Activated naive CD8-positive, alpha-beta T cell (primary cell): ENCODE measurements around the gene MLH3.

Experiments
- H3K27ac Mint-ChIP-seq: one replicate; pipeline ENCODE4 v1.8.0; 2021; ENCODE audit warnings: mixed read lengths
- H3K27me3 Mint-ChIP-seq: one replicate; pipeline ENCODE4 v1.8.0; 2021; ENCODE audit warnings: mixed read lengths
- H3K36me3 Mint-ChIP-seq: one replicate; pipeline ENCODE4 v1.8.0; 2021; ENCODE audit warnings: mixed read lengths
- H3K4me1 Mint-ChIP-seq: one replicate; pipeline ENCODE4 v1.8.0; 2021; ENCODE audit warnings: low read depth, mixed read lengths
- H3K4me3 Mint-ChIP-seq: one replicate; pipeline ENCODE4 v1.8.0; 2021; ENCODE audit warnings: mild to moderate bottlenecking, mixed read lengths
- H3K9me3 Mint-ChIP-seq: one replicate; pipeline ENCODE4 v1.8.0; 2021; ENCODE audit warnings: low read depth, mixed read lengths

MLH3 gene

DNA sequence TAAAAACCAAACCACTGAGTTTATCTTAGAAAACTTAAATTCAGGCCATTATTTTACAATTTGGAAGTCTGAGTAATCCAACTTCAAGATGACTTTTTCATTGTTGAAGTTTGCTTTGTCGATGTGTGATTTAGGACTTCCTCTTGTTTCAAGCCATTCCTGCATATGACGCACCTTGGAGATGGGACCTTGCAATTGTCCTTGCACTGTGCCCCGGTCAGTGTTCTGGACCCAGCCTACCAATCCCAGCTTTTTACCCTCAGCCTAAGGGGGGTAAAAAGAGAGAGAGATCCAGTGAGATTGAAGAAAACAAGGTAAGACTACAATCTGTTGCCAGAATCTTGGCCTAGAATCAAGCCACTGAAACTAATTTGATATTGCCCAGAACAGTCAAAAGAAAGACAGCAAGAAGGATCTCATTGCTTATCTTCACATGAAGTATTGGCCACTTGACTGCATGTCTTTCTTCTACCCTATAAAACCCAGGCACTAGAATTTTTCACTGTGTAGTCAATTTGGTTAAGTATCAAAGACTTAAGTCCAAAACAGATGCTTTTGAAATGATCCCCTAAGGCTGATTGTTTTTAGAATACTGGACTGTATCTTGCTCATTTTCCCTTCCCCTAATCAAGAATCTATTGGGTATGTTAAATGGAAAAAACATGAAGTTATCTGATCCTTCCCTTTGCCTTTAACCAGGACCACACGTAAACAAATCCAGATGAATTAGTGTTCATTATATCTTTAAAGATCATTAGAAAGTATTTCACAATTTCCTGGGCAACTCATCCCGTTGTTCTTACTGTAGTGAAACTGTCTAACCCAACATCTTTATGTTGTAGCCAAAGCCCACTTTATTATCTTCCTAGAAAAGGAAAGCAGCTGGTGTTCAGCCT, 2.4 kb upstream of the MLH3 start:
- Mint-ChIP-seq H3K27ac (no peak overlapping the region), H3K4me3 (no peak overlapping the region), H3K36me3 (peaks cover 13% of the 10 kb centered on the region), H3K4me1 (peaks cover 32% of the 10 kb centered on the region), H3K9me3 (no peaks in the 10 kb centered on the region), H3K27me3 (no peaks in the 10 kb centered on the region)

DNA sequence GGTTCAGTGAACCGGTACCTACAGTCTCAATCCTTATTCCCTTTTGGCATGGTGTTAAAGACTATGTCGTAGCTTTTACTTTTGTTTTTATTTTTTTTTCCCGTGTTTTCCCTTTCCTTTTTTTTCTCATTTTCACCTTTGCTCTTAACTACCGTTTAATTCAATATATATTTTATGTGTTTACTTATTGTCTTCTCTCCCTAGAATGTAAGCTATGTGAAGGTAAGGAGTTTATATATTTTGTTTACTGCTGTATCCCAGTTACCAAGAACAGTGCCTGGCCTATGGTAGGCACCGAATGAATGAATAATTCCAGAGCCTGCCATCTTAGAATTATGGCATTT, 261 bp upstream of the MLH3 start:
- Mint-ChIP-seq H3K9me3 (no peaks in the 10 kb centered on the region), H3K4me3 (peak overlapping the region; percentile 92), H3K36me3 (peaks cover 28% of the 10 kb centered on the region), H3K27ac (peak overlapping the region; percentile 95), H3K27me3 (no peaks in the 10 kb centered on the region), H3K4me1 (peaks cover 48% of the 10 kb centered on the region)

DNA sequence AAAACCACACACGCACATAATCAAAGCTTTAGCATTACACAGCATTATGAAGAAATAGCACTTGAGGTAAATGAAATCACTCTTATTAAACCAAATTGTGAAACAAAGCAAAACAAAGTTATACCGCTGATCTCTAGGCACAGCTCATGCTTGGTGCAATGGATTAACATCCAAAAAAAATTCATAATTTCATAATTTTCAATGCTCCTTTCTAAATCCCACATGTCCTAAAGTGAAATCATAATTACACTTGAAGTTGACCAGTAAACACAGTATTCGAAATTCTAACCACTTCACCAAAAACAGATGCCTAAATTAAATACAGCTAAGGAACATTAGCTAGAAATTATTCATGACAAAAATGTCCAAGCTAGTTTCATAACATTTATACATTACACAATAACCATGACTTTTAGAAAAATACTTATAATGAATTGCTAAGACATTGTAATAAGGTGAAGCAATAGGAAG, 1.5 kb downstream of the MLH3 start:
- peak overlapping the region; percentile 86 for H3K4me3 Mint-ChIP-seq
- H3K36me3 Mint-ChIP-seq = peaks cover 27% of the 10 kb centered on the region
- peaks cover 62% of the 10 kb centered on the region for H3K4me1 Mint-ChIP-seq
- no peaks in the 10 kb centered on the region for H3K9me3 Mint-ChIP-seq
- no peak overlapping the region for H3K27ac Mint-ChIP-seq
- H3K27me3 Mint-ChIP-seq = no peaks in the 10 kb centered on the region

DNA sequence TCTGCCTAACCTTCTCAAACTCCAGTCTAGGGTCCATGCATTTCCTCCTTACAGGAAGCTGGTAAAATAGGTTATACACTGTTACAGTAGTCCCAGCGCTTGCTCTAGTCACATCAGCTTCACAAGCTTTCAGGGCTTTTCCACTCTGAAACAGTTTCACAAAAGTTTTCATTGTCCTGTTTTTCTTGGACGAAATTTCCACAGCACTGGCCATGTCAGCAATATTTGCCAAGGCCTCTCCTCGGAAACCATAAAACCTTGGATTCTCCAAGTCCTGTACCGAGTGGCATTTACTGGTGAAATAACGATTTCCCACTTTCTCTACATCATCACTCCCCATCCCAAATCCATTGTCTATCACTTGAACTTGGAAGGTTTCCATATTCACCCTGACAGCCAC, 2.1 kb downstream of the MLH3 start:
- Mint-ChIP-seq H3K4me3 (no peak overlapping the region), H3K27ac (no peak overlapping the region), H3K36me3 (peaks cover 26% of the 10 kb centered on the region), H3K4me1 (peaks cover 68% of the 10 kb centered on the region), H3K27me3 (no peaks in the 10 kb centered on the region), H3K9me3 (no peaks in the 10 kb centered on the region)

DNA sequence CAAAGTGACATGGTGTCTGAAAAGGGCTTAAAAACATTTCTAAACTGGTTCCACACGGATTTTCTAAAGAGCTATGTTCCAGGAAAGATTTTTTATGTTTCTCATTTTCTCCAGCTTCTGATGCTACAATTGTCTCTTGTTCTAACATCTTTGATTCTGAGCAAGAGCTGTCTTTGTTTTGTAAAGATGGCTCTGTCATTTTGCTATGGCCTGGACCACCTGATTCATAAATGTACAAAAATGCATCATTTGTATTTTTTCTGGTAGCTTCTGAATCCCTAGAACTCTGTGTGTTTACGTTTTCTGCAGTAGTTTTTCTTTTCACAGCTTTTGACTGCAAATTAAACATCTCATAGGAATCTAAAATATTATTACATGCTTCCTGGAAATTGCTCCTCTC, 3.2 kb downstream of the MLH3 start:
- H3K36me3 Mint-ChIP-seq = peaks cover 29% of the 10 kb centered on the region
- H3K27me3 Mint-ChIP-seq = no peaks in the 10 kb centered on the region
- no peaks in the 10 kb centered on the region for H3K9me3 Mint-ChIP-seq
- no peak overlapping the region for H3K27ac Mint-ChIP-seq
- peaks cover 74% of the 10 kb centered on the region for H3K4me1 Mint-ChIP-seq
- H3K4me3 Mint-ChIP-seq = no peak overlapping the region

DNA sequence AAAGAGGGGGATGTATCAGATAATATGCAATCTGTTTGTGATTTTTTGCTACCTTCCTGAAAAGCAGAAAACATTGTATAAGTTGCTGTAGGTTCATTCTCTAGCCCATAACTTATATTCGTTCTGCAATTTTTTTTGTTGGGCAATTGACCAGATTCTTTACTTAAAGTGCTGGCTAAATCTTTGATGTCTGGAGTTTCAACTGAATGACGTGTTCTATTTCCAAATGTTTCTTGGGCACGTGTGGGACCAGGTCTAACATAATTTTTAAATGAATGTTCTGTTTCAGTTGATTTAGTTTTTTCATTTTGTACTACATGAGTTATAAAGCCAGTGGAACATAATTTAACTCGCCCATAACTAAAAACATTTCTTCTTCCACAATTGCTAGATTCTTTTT, 3.8 kb downstream of the MLH3 start:
- Mint-ChIP-seq H3K36me3 (peaks cover 29% of the 10 kb centered on the region), H3K9me3 (no peaks in the 10 kb centered on the region), H3K4me3 (no peak overlapping the region), H3K27me3 (no peaks in the 10 kb centered on the region), H3K27ac (peak overlapping the region; percentile 22), H3K4me1 (peaks cover 72% of the 10 kb centered on the region)

DNA sequence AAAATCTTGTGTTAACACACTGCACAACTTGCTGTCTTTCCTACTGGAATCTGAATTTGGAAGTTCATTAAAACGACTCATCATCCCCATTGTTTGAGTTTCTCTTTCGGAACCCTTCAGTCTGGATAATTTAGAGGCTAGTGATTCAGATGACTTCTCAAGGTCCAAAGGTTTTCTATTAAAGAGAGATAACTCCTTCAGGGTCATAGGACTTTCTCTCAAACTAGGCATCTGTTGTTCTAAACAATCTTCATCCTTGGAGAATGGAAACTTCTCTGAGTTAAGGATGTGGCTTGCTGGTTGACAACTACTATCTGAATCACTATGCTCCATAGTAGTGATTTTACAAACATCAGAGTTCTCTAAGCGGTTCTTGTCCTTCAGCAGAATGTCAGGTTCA, 4.4 kb downstream of the MLH3 start:
- H3K4me3 Mint-ChIP-seq = no peak overlapping the region
- no peaks in the 10 kb centered on the region for H3K27me3 Mint-ChIP-seq
- no peaks in the 10 kb centered on the region for H3K9me3 Mint-ChIP-seq
- H3K4me1 Mint-ChIP-seq = peaks cover 74% of the 10 kb centered on the region
- peaks cover 31% of the 10 kb centered on the region for H3K36me3 Mint-ChIP-seq
- no peak overlapping the region for H3K27ac Mint-ChIP-seq

DNA sequence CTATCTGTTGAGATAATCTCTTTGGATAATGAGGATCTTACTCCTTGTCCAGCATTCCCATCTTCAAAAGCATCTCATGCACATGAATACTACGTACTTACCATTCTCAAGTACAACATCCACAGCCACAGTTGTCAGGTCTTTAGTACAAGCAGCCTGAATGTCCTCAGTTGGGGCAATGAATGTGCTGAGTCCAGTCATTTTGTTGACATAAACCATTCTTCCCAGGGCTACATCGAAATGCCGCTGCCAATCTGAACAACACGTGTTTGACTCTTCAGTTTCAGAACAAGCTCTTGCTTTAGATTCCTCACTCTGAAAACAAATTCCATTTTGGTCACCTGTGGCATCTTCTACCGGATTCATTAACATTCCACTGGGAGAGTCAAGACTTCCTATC, 5.0 kb downstream of the MLH3 start:
- peaks cover 70% of the 10 kb centered on the region for H3K4me1 Mint-ChIP-seq
- no peaks in the 10 kb centered on the region for H3K9me3 Mint-ChIP-seq
- H3K27me3 Mint-ChIP-seq = no peaks in the 10 kb centered on the region
- peaks cover 31% of the 10 kb centered on the region for H3K36me3 Mint-ChIP-seq
- H3K27ac Mint-ChIP-seq = no peak overlapping the region
- H3K4me3 Mint-ChIP-seq = no peak overlapping the region

DNA sequence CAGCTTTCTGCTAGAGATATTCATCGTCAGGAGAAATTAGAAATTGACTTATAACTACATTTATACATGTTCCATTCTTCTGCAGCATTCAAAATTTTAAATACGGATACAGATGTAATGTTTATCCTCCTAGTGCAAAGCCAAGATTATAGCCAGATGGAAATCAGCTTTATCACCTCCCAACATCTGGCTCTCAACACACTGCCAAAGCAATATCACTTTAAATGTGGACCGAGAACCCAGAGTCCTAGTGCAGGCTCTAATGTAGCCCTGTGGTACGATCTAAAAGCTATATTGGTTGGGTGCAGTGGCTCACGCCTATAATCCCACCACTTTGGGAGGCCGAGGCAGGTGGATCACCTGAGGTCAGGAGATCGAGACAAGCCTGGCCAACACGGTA, 6.5 kb downstream of the MLH3 start:
- peaks cover 31% of the 10 kb centered on the region for H3K36me3 Mint-ChIP-seq
- no peak overlapping the region for H3K4me3 Mint-ChIP-seq

DNA sequence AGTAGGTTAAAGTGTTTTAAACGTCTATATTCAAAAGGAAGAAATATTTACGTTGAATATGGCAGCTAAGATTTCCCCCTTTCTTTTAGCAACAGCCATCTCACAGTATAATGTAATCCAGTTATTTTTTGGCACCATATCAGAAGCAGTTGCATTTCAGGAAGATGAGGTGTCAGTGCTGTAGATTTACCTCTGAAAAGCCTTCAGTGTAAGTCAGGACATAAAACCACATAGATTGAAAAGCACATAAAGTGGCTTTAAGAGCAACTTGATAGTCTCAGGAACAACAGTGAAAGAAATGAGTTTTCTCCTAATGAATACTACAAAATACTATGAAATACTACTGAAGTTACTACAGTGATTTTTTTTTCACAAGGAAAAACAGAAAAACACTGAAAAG, 6.9 kb downstream of the MLH3 start:
- peaks cover 54% of the 10 kb centered on the region for H3K4me1 Mint-ChIP-seq
- no peaks in the 10 kb centered on the region for H3K27me3 Mint-ChIP-seq
- H3K4me3 Mint-ChIP-seq = peak overlapping the region; percentile 13
- H3K9me3 Mint-ChIP-seq = no peaks in the 10 kb centered on the region
- no peak overlapping the region for H3K27ac Mint-ChIP-seq
- H3K36me3 Mint-ChIP-seq = peaks cover 29% of the 10 kb centered on the region

More for the DNA sequence above, 6.5 kb downstream of the MLH3 start:
- no peaks in the 10 kb centered on the region for H3K27me3 Mint-ChIP-seq
- peaks cover 58% of the 10 kb centered on the region for H3K4me1 Mint-ChIP-seq
- H3K9me3 Mint-ChIP-seq = no peaks in the 10 kb centered on the region
- H3K27ac Mint-ChIP-seq = no peak overlapping the region

DNA sequence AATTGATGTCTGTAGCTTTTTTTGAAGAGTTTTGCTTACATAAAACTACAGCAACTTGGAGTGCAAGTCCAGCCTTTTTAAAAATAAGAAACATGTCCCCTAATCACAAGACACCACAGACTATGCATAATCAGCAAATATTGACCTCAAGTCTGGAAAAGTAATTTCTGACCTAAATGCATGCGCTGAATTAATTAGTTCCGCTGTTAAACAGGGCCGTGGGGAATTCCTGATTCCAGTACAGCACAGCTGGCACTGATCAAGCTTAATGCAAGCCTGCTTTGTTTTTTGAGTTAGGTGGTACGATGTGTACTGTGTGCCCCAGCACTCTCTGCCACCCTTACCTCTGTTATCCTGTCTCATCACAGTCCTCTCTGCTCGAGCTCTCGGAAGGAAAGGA, 9.2 kb downstream of the MLH3 start:
- Mint-ChIP-seq H3K27ac (no peak overlapping the region), H3K36me3 (peaks cover 22% of the 10 kb centered on the region), H3K4me1 (peaks cover 36% of the 10 kb centered on the region), H3K9me3 (no peaks in the 10 kb centered on the region), H3K27me3 (no peaks in the 10 kb centered on the region), H3K4me3 (no peak overlapping the region)

DNA sequence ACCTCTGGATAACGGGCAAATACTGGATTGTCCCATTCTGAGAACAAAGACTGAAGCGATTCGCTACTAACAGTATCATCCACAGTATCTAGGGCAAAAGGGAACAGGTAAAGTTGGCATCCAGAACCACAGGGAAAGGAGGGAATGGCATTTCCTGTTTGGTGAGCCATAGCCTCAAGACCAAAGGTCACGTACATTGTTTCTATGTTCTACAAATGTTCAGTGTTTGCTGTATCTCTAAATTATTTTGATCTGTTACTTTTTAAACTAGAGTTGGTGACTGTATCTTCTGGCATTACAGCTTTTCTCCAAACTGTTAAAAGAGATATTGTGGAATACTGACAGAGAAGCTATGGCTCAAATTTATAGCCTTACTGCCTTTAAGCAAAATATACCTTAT, 9.7 kb downstream of the MLH3 start:
- H3K27me3 Mint-ChIP-seq = no peaks in the 10 kb centered on the region
- peaks cover 32% of the 10 kb centered on the region for H3K4me1 Mint-ChIP-seq
- H3K27ac Mint-ChIP-seq = no peak overlapping the region
- H3K4me3 Mint-ChIP-seq = no peak overlapping the region
- H3K36me3 Mint-ChIP-seq = peaks cover 22% of the 10 kb centered on the region
- no peaks in the 10 kb centered on the region for H3K9me3 Mint-ChIP-seq

DNA sequence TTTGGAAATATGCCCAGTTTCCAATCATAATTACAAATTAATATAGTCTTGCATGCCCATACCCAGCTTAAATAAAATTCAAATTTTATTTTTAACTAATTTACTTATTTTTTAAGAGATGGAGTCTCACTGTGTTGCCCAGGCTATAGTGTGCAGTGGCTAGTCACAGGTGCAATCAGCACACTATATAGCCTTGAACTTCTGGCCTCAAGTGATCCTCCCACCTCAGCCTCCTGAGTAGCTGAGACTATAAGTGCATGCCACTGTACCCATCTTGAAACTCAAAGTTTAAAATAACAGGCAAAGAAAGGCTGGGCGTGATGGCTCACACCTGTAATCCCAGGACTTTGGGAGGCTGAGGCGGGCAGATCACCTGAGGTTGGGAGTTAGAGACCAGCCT, 10.3 kb downstream of the MLH3 start:
- H3K27ac Mint-ChIP-seq = no peak overlapping the region

DNA sequence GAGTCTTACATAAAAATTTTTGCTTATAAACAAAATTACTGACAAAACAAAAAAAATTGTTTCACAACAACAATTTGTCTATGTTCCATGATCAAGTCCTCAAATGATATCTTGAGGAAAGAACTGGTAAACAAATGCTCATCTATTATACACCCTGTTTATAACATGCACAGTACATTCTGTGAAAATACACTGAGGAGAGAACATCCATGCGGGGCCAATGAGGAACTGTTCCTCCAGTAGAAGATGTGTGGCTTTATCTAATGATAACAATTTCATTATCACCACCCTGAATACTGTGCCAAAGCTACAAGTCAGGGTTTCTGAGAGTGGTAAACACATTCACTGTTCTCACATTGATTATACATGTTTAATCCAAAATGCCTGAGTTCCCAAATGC, 10.8 kb downstream of the MLH3 start:
- H3K4me1 Mint-ChIP-seq = peaks cover 24% of the 10 kb centered on the region
- H3K27me3 Mint-ChIP-seq = no peaks in the 10 kb centered on the region
- peaks cover 20% of the 10 kb centered on the region for H3K36me3 Mint-ChIP-seq
- H3K4me3 Mint-ChIP-seq = no peak overlapping the region
- no peak overlapping the region for H3K27ac Mint-ChIP-seq
- no peaks in the 10 kb centered on the region for H3K9me3 Mint-ChIP-seq

More for the DNA sequence above, 10.3 kb downstream of the MLH3 start:
- Mint-ChIP-seq H3K4me1 (peaks cover 27% of the 10 kb centered on the region), H3K27me3 (no peaks in the 10 kb centered on the region), H3K4me3 (no peak overlapping the region), H3K9me3 (no peaks in the 10 kb centered on the region), H3K36me3 (peaks cover 18% of the 10 kb centered on the region)

DNA sequence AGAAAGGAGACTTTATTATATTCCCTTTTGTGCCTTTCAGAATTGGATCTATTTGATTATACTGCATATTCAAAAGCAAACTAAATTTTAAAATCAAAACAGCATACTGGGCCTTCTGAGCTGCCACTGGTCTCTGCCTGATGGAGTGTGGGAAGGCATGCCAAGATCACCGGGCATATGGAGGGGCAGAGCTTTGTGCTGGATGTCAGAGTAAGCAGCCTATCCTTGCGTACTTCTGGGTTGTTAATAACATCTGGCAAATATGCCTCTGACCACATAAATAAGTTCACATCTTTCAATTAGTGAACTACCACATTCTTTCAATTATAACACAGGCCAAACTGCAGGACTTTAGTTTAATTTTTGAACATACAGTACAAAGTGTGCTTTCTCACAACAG, 18.3 kb downstream of the MLH3 start:
- H3K4me3 Mint-ChIP-seq = no peak overlapping the region
- H3K4me1 Mint-ChIP-seq = no peaks in the 10 kb centered on the region
- no peaks in the 10 kb centered on the region for H3K9me3 Mint-ChIP-seq
- no peak overlapping the region for H3K27ac Mint-ChIP-seq
- no peaks in the 10 kb centered on the region for H3K27me3 Mint-ChIP-seq
- H3K36me3 Mint-ChIP-seq = peaks cover 28% of the 10 kb centered on the region

DNA sequence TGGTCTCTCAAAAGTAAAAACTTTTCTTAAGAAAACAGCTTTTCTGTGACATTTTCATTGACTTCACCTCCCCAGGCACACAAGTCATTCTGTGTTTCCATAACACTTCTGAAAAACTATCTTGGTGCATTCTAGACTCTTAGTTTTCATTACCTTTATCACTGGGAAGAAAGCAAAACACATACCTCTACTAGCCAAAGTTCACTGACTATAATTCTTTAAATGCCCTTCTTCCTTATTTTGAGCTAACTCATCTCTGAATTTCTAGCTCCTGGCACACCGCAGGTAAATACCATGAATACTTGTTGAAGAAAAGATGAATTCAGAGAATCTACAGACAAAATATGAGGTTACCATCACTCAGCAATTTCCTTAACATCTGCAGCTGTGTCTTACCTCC, 21.1 kb downstream of the MLH3 start:
- H3K4me3 Mint-ChIP-seq = no peak overlapping the region
- H3K27ac Mint-ChIP-seq = no peak overlapping the region
- no peaks in the 10 kb centered on the region for H3K4me1 Mint-ChIP-seq
- no peaks in the 10 kb centered on the region for H3K27me3 Mint-ChIP-seq
- H3K36me3 Mint-ChIP-seq = peaks cover 20% of the 10 kb centered on the region
- no peaks in the 10 kb centered on the region for H3K9me3 Mint-ChIP-seq
